Stimulated activated CD4-positive, alpha-beta T cell treated with anti-CD3 and anti-CD28 coated beads, TNF-alpha, amount 100 ng/mL, for 24 hours (primary cell): ENCODE measurements around the gene SIX5.

Experiments used
- DNase-seq, 3 experiments: peaks; one replicate each; pipeline ENCODE4 v3.0.0-alpha.2; 2020; ENCODE audit warnings: low read depth in 3 of 3

Gene SIX5

DNA sequence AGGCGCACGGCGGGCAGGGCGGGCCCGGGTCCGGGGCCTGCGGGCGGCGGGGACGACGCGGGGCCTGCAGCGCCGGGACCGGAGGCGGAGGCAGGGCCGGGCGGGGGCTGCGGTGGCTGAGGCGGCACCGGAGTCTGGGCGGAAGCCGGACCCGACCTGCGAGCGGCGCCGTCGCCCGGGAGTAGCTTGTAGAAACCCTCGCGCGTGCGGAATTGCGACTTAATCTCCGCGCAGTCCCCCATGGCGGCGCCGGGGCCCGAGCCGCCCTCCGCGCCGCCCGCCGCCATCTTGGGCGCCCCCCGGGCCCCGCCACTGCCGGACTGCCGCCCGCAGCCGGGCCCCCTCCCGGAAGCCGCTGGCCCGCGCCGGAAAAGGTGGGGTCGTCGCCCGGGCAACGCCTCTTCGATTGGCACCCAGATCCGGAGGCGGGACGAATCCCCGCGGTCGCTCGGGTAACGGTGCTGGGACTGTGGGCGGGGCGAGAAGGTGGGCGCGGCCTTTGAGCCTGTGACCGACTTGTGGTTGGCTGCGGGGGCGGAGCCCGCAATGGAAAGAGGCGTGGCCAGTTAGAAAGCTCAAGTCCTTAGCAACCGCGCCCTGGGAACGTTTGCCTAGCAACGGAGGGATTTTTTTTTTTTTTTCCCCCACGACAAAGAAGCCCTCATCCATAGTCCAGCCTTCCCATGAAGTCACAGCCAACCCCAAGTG, 23.6 kb upstream of the SIX5 start, which contains the start of gene DMWD:
Gene DMWD, minus strand, starts transcription at position 376 of the 708 bp plus-strand sequence. Its CDS starts 89 bp downstream, at position 287.
- DNase-seq, result peak; percentile 99 to 100 (median 99)

DNA sequence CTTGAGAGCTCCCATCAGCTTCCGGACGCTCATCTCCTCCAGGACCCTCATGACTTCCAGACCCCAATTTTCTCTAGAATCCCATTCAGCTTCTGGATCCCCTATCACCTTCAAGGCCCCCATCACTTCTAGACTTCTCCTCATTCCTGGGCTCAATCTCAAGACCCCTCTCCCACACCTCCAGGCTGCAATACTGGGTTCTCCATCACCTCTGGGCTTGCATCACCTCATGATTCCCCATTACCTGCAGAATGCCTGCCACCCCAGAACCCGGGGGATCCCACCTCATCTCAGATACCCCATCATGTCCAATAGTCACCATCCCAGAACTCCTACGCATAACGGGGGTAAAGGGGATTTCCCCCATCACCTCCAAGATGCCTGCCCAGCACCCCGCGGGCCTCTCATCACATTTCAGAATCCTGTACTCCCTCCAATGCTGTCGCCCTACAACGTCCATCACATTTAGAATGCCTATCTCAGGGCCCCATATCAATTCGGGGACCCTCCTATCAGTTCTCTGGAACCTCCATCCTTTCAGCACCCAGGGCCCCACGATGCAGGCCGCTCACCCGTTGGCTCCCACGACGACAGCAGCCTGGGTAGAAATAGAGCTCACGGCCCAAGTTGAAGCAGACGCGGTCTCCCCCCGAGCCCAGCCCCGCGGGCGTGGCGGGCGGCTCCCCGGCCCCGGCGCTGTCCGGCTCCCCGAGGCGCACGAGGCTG, 22.9 kb upstream of the SIX5 start:
- no peak for DNase-seq

DNA sequence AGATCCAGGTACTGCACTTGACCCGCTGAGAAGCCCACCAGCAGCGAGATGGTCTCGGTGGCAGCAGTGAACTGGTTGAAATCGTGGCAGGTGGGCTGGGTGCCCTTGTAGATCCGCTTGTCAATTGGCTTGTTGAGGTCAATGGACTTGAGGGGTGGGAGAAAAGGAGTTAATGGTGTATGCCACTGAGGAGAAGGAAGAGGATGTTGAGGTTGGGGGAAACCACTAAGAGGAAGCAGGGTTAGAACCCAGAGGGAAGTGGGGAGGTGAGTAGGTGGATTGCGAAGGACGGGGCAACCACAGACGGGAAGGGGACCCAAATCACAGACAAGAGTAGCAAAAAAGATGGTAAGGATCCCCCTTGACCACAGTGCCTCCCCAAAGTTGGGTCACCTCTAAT, 21.9 kb upstream of the SIX5 start:
- DNase-seq, result no peak

DNA sequence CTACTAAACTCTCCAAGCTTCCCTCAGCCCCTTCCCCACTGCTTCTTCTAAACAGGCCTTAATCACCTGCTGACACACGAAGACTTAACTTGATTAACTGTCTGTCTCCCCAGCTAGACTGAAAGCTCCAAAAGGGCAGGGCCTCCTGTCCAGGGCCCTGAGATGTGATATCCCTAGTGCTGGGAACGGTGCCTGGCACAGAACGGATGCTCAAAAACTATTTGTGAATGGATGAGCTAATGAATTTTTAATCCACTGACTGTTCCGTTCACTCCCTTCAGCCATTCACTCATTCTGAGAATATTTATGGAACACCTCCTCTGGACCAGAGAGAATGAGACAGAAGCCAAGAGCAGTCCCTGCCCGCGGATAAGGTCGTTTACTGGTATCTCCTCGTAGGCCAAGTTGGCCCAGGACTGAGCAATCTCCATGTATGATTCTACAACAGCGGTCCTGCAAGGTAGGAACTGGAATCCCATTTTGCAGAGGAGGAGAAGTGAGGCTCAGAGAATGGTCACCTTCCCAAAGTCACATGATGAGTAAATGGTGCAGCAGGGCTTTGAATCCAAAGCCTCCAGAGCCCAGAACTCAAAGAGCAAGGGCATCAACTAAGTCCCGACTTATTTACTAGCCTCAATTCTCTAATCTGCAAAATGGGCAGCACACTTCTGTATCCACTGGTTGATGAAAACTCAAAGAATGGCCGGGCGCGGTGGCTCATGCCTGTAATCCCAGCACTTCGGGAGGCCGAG, 20.2 kb upstream of the SIX5 start:
- DNase-seq, result no peak

DNA sequence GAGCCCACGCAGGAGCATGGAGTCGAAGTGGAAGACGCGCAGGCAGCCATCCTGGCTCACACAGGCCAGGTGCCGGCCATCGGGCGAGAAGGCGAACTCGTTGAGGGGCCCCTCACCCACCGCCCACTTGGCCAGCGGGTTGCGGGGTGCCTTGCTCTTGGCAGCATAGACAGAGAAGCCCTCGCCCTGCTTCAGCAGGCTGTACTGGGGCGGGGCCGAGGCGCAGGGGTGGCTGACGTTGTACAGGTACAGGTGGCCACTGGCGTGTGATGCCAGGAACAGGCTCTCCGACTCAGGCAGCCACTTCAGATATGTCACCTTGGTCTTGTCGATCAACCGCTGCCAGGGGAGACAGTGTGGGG, 17.5 kb upstream of the SIX5 start:
- DNase-seq, result no peak

DNA sequence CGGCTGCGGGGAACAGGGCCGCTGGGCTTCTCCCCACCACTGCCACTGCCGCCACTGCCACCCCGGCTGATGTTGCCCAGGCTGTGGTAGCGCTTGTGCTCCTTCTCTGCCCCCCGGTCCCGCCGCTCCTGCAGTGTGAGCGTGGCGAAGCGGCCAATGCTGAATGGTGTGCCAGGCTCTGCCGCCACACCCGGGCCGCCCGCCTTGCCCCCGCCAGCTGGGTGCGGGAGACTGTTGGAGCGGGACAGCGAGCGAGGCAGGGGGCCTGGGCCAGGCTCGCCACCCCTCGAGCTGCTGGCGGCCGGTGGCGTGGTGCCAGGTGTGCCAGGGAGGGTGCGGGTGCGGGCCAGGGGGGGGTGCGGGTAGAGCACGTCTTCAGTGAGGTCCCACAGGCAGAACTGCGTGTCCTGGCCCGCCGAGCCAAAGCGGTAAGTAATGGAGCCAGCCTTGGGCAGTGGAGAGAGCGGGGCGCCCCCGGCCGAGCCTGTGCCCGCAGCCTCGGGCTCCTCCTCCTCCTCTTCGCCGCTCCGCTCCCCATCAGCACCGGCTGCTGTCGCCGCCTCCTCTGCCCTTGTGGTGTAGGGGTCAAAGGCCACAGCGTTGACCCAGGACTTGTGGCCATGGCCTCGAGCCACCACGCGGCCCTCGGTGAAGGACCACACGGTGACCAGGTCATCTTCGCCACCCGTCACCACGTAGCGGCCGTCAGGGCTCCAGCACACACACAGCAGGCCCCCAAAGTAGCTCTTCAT, 16.9 kb upstream of the SIX5 start:
- DNase-seq, result no peak

DNA sequence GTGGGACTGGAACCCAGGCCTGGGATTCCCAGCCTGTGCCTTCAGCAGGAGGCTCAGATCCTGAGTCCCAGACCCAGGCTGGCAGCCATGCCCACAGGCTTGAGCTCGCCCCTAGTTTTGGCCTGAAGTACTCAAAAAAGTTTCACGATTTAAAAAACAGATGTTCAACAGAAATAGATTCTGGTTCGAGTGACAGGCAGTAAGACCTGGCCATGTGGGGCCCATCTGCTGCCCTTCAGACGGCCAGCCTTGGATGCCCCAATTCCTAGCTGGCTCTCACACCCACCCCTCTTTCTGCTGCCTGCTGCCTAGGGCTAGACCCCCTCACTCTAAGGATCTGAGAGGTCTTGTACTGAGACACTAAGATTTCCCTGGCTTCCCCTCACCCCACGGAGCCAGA, 16.0 kb upstream of the SIX5 start:
- no peak for DNase-seq

DNA sequence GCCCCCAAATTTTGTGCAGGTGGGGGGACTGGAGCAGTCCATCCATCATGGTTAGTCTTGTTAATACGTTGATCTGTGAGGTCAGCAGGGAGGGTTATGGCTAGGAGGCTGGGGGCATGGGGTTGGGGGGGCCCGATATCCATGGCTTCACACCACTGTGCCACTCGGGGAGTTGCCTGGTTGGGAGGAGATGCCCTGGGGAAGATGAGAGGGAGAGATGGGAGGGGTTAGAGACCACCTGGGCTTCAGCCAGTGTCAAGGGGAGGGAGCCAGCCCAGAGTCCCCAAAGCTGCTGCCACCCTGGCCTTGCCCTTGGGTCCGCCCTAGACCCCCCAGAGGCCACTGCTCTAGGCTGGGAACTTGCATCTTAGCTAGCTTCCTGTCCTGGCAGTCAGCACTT, 15.0 kb upstream of the SIX5 start:
- no peak for DNase-seq

DNA sequence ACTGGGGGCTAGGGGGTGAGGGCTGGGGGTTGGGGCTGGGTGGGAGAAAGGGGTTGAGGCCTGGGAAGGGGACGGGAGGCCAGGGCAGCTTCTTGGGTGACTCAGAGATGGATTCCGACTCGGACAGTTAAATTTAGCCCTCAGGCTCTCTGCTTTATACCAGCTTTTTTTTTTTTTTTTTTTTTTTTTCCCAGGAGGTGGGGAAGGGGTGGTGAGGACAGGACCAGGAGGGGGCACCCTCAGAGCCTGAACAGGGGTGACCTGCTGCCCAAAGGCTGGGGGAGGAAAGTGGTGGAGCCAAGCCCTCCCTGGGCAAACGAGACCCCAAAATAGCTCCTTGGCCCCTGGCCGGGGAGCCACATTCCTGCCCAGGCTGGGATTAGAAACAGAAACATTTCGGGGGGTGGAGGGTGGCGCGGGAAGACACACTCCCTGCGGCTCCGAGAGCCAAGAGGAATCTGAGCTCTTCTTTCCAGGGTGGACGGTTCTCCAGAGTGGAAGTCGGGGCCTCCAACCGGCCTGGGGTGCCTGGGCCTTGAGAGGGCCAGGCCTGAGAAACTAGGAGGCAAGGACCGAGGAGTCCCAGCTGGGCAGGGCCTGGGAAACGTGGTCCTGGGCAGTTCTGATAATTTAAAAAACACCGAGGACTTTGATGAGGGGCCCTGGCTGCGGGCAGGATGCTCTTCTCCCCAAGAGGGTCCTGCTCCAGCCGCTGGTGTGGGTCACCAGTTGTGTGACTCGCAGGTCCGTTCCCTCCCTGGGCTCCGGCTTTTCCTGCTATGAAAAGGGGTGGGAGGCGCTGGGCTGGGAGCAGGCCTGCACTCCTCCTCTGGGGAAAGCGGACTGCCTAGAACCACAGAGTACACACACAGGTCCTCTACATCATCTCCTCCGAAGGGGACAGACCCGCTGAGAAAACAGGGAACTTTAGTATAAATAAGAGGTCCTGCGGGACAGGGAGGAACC, 14.1 kb upstream of the SIX5 start:
- no peak for DNase-seq

DNA sequence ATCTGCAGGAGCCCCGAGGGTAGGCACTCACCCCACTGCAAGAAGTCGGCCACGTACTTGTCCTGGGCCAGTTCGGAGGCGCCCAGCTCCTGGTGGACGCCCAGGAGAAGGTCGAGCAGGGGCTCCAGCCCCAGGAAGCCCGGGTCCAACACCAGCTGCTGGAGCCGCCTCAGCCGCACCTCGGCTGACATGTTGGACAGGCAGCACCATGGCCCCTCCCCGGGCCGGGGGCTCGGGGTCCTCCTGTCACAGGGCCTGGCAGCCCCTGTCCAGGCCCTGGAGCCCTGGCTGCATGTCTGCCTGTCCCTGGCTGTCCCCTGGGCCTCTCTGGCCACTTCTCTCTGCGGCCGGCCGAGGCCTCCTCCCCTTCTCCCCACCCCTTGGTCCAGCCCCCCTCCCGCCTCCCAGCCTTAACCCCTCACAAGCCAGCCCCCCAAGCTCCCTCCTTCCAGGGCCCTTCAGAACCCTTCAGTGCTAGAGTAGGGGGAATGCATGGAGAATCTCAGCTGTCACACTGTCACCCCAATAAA, 13.2 kb upstream of the SIX5 start, which contains the start of gene DMPK:
Gene DMPK, minus strand, starts transcription at position 329 of the 530 bp plus-strand sequence. Its CDS starts 138 bp downstream, at position 191.
- DNase-seq, result no peak

DNA sequence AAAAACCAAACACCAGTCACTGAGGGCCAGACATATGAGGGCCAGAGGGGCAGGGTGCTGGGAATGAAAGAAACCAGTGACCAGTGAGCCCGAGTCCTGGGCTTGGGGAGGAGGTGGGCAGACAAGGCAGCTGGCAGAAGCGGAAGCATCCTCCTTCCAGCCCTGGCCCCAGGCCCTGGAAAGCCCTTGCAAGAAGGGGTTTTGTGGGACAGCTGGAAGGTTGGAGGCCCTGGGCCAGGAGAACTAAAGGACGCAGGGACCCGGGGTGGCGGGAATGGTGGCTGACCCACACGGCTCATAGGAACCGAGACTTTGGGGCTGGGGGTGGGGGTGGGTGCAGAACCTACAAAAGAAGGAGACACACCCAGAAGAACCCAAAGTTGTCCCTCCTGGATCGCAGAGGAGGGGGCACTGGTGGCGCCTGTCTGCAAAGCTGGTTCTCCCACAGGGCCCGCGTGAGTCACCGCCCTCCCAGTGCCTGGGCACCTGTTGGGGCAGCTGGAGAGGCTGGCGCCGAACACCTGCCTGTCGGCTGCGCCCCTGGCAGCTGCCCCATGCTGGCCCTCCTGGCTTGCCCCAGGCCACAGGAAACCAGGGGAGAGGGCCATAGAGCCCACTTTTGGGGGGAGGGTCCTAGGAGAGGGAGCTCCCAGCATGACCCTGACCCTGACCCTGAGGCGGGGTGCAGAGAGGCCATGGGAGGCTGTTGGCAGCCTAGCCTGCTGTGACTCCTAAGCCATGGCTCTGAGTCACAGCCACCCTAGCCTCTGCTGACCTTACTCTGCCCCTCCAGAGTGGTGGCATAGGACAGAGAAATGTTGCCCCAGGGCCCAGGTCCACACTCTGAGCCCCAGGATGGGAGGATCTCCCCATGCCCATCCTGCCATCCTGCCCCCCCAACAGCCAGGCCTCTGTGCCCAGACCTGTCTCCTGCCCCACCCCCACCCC, 12.4 kb upstream of the SIX5 start:
- no peak for DNase-seq

DNA sequence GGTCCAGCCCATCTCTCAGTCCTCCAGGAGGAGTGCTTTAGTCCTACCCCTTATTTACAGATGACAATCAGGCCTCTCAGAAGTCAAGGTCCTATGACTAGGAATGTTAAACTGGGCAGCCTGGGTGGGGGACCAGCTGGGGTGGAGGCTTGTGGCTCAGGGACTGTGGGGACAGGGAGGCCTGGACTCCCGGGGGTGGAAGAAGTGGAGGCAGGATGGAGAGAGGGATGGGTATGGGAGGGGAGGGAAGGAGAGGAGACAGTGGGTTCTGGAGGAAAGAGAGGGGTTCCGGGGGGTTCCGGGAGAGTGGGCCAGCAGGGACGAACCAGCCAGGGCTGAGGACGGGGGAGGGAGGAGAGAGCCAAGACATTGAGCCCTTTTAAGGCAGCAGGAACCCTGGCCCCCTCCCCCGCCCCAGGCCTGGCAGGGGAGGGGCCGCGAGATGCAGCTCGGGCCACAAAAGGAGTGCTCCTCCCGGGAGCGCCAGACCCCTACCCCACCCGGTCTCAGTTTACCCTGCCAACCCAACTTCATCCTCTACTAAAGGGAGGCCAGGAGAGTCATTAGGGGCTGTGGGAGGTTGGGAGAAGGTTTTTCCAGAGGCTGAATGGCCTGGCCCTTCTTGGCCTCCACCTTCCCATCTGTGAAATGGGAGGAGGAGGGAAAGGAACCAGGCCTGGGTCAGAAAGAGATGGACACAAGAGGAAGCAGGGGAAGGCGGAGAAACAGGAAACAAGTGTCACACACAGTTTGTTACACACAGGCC, 11.6 kb upstream of the SIX5 start:
- no peak for DNase-seq

DNA sequence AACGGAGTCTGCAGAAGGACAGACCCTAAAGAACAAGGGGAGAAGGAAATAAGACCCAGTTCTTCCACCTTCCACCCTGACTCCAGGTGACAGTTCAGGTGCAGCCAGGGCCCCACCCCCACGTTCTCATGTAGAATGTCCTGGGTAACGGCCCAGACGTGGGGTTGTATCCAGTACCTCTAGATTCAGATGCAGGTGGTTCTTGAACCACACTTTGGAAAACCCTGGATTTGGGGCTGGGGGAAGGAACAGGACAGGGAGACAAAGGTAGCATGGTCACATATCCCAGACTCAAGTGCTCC, 11.0 kb upstream of the SIX5 start:
- DNase-seq, result no peak

DNA sequence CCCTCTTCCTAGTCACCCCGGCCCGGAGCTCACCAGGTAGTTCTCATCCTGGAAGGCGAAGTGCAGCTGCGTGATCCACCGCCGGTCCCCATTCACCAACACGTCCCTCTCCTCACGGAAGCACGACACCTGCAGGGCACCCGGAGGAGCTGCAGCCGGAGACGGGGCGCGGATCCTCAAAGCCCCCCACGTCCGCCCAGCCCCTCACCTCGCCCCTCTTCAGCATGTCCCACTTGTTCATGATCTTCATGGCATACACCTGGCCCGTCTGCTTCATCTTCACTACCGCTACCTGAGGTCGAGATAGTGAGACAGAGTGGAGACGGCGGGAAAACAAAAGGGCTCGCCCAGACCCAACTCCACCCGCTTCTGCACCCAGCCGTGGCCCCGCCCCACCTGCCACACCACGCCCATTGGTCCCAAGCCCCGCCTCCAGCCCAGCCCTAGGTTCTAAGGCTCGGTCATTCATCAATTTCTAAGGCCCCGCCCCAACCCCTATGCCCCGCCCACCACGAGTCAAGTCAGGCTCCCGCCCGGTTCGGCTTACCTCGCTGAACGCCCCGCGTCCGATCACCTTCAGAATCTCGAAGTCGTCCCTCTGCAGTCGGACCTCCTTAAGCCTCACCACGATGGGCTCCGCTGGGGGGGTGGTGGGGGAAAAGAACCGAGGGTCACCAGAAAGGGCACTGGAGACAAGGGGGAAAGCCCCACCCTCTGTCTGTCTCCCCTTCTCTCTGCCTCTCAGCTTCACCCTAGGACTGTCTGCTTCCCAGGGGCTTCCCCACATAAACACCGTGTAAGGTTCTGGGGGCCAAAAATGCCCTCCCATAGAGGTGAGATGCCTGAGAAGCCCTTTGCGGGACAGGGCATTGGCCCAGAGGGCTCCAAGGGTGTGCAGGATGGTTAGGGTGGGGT, 10.4 kb upstream of the SIX5 start:
- peak; percentile 76 to 97 (median 81) for DNase-seq

DNA sequence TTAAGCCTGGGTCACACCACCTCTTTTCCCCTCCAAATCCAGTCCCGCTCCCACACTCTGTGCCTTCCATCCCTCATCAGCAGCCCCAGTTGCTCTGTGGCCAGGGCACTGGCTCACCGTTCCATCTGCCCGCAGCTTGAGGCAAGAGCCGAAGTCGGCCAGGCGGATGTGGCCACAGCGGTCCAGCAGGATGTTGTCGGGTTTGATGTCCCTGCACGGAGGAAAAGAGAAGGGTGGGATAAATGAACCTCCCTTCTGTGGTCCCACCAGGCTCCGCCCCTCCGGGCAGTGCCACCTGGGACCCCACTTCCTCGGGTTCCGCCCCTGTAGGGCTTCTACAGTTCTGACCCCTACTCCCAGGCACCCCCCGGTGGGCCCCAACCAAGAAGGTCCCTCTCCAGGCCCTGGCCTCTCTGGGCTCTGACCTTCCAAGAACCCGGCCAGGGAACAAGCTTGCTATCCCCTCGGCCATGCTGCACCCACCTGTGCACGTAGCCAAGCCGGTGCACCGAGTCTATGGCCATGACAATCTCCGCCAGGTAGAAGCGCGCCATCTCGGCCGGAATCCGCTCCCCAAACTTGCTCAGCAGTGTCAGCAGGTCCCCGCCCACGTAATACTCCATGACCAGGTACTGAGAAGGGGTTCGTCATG, 9.1 kb upstream of the SIX5 start:
- no peak for DNase-seq

DNA sequence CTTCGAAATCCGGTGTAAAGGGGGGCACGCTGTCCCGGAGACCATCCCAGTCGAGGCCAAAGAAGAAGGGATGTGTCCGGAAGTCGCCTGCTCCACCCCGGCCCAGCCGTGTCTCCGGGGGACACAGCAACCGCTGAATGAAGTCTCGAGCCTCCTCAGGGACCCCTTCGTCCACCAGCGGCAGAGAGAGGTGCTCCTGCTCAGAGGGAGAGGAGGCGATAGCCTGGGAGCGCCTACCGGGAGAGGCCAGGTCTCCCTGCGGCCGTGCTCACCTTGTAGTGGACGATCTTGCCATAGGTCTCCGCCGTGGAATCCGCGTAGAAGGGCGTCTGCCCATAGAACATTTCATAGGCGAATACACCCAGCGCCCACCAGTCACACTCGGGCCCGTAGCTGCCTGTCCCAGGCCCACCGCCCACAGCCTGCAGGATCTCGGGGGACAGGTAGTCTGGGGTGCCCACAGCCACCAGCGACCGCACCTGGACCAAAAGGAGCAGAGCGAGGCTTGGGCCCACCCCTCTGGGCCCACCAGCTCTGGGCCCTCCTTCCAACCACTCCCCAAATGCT, 8.4 kb upstream of the SIX5 start:
- DNase-seq, result no peak

DNA sequence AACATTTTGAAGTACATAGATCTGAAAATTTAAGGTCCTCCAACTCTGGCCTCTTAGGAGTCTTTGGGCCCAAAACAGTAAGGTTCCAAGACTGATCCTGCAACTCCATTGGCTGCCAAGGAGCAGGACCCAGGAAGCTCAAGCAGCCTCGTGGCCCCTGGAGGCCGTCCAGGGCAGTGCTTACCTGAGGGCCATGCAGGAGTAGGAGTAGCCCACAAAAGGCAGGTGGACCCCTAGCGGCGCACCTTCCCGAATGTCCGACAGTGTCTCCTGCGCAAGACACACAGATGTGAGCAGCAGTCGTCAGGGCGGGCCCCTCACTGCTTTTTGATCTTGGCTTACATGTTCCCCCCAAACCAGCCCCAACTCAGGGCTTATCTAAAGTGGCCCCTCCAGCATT, 5.7 kb upstream of the SIX5 start:
- no peak for DNase-seq
